Uterus (tissue), 2 donors: ENCODE results near the gene SLC39A11.

Source experiments
- CTCF ChIP-seq, 4 experiments: fragments of 200-600 bp in 2 of 4; fragments of 450-650 bp in 2 of 4; sonication (generic) in 2 of 4; IDR thresholded peaks; one replicate each; pipeline ENCODE4 v1.5.1; 2016 to 2019; ENCODE audit warnings: antibody characterized with exemption in 4 of 4, mild to moderate bottlenecking in 2 of 4, moderate library complexity in 1 of 4
- POLR2A ChIP-seq, 2 donors: fragments of 450-650 bp; IDR thresholded peaks; one replicate each; pipeline ENCODE4 v1.6.1; 2016; ENCODE audit warnings: antibody characterized with exemption in 2 of 2, mild to moderate bottlenecking in 1 of 2, moderate library complexity in 1 of 2

GRCh38 chr17:73111386-73111785 is 18.9 kb upstream of the SLC39A11 start:
- TF ChIP-seq POLR2A (IDR thresholded peaks at IDR 0.05) (no peak), CTCF (IDR thresholded peaks at IDR 0.05) (no peak)
